Cardiac muscle cell (in vitro differentiated cells and primary cell): ENCODE measurements around the gene HTRA2. TPM values are rescaled to one million over a fixed set of nuclear protein-coding genes. Genes with fewer than 3 reads are reported as not detected.

Source experiments
- DNase-seq, 2 donors: peaks; one replicate each; pipeline versions ENCODE4 v3.0.0 to v3.0.0-alpha.2; 2010 to 2017; ENCODE audit warnings: low read depth in 1 of 2, low spot score in 1 of 2
- H3K27ac ChIP-seq: fragments of 200-600 bp; sonication (generic); 2 replicates; pipeline ENCODE4 v1.5.1; 2016
- H3K27me3 ChIP-seq: fragments of 200-600 bp; sonication (generic); 2 replicates; pipeline ENCODE4 v1.6.0; 2016; ENCODE audit warnings: control low read depth
- H3K36me3 ChIP-seq: fragments of 200-600 bp; sonication (generic); 2 replicates; pipeline ENCODE4 v1.5.1; 2016; ENCODE audit warnings: control low read depth
- H3K4me1 ChIP-seq: fragments of 200-600 bp; sonication (generic); 2 replicates; pipeline ENCODE4 v1.8.1; 2017; ENCODE audit warnings: low read depth, mild to moderate bottlenecking, mixed run types
- H3K4me3 ChIP-seq: fragments of 200-600 bp; sonication (generic); 2 replicates; pipeline ENCODE4 v1.5.1; 2016; ENCODE audit warnings: mild to moderate bottlenecking
- H3K9me3 ChIP-seq: fragments of 200-600 bp; sonication (generic); 2 replicates; pipeline ENCODE4 v1.5.1; 2017; ENCODE audit warnings: low read depth, mild to moderate bottlenecking, control low read depth
- CTCF ChIP-seq: IDR thresholded peaks from 2 replicates; pipeline ENCODE4 v1.5.1; 2012; ENCODE audit warnings: low read depth, mild to moderate bottlenecking, low read length
- polyA plus RNA-seq: library from polyadenylated mRNA; unstranded; fragments of >200 nt; fragmentation: Nextera tagmentation; extraction: Ambion mirVana; gene quantifications from 2 replicates; pipeline ENCODE4 v1.2.1, GENCODE V29; 2016
- total RNA-seq: library from RNA; depleted of rRNA; stranded (reverse); fragments of >200 nt; gene quantifications from 2 replicates; pipeline ENCODE4 v1.2.3, GENCODE V29; 2016

The HTRA2 gene
- total and polyA plus RNA-seq, 2 experiments from 2014 or later, result 55.1 to 57.6 TPM

GRCh38 chr2:74548900-74549826 is 19.4 kb downstream of the HTRA2 start:
- Histone ChIP-seq H3K9me3 (no peaks in the 10 kb centered on the region), H3K4me1 (peaks cover 8% of the 10 kb centered on the region), H3K27ac (no peak overlapping the region), H3K4me3 (peak overlapping the region; percentile 44), H3K27me3 (peaks cover 24% of the 10 kb centered on the region), H3K36me3 (no peaks in the 10 kb centered on the region)
- DNase-seq, result peak; percentile 62 to 76
- TF ChIP-seq CTCF, result no peak

GRCh38 chr2:74550231-74550630 is 20.5 kb downstream of the HTRA2 start:
- Histone ChIP-seq H3K4me3 (no peak overlapping the region), H3K9me3 (no peaks in the 10 kb centered on the region), H3K27me3 (peaks cover 25% of the 10 kb centered on the region), H3K4me1 (peaks cover 8% of the 10 kb centered on the region), H3K27ac (no peak overlapping the region), H3K36me3 (no peaks in the 10 kb centered on the region)
- no peak for DNase-seq
- no peak for TF ChIP-seq CTCF

- peaks cover 8% of the 10 kb centered on the region for H3K4me1 ChIP-seq
- no peaks in the 10 kb centered on the region for H3K36me3 ChIP-seq
- H3K27ac ChIP-seq, result no peak overlapping the region
- no peak for TF ChIP-seq CTCF
- no peak overlapping the region for H3K4me3 ChIP-seq
- no peak for DNase-seq
- H3K9me3 ChIP-seq, result no peaks in the 10 kb centered on the region
- H3K27me3 ChIP-seq, result peaks cover 32% of the 10 kb centered on the region
These were observed 21.8 kb downstream of the HTRA2 start for GRCh38 chr2:74551530-74551929.

GRCh38 chr2:74551942-74552913 is 22.5 kb downstream of the HTRA2 start:
- no peak for DNase-seq
- Histone ChIP-seq H3K27me3 (peaks cover 32% of the 10 kb centered on the region), H3K4me1 (peaks cover 8% of the 10 kb centered on the region), H3K9me3 (no peaks in the 10 kb centered on the region), H3K27ac (no peak overlapping the region), H3K4me3 (peak overlapping the region; percentile 53), H3K36me3 (no peaks in the 10 kb centered on the region)
- no peak for TF ChIP-seq CTCF
